SK-N-SH (cell line): ENCODE measurements around the gene DRAP1. TPM values are rescaled to one million over a fixed set of nuclear protein-coding genes. Genes with fewer than 3 reads are reported as not detected.
A peak's percentile ranks its signal among the peaks of the same experiment; 100 is the strongest.

ENCODE experiments used
- CTCF ChIA-PET: fragments of 300-600, 350-600 bp; formaldehyde crosslinking; extraction: SDS; loops from one replicate; lab custom pipeline; 2021; lab: Yijun Ruan, JAX
- POLR2A ChIA-PET: fragments of 350-600 bp; sonication (Branson Sonifier 250); formaldehyde crosslinking; extraction: SDS; loops from one replicate; lab custom pipeline; 2020; ENCODE audit warnings: antibody characterized with exemption, inconsistent platforms; lab: Yijun Ruan, JAX
- DNase-seq: peaks from one replicate; pipeline ENCODE4 v3.0.0; 2012
- H2AFZ ChIP-seq: fragments of 200-600 bp; sonication (generic); 2 replicates; pipeline ENCODE4 v1.8.1; 2016; ENCODE audit warnings: antibody characterized with exemption, mild to moderate bottlenecking, low read depth
- H3F3A ChIP-seq: fragments of 200-600 bp; sonication (generic); replicated peaks from 2 replicates; pipeline ENCODE3; 2016; ENCODE audit warnings: antibody characterized with exemption, mild to moderate bottlenecking; ENCODE audit not compliant: insufficient read depth
- H3K27ac ChIP-seq, 2 experiments: fragments of 200-500 bp in 1 of 2; fragments of 200-600 bp in 1 of 2; sonication (Bioruptor generic) in 1 of 2; sonication (generic), shearing (Covaris generic) in 1 of 2; 2 replicates each; pipeline versions ENCODE4 v1.5.1 to v1.6.1; 2014 to 2016; ENCODE audit warnings: low read depth in 2 of 2, inconsistent platforms in 1 of 2, low read length in 1 of 2, mild to moderate bottlenecking in 1 of 2, mixed read lengths in 1 of 2
- H3K27me3 ChIP-seq: fragments of 200-600 bp; sonication (generic), shearing (Covaris generic); 2 replicates; pipeline ENCODE4 v1.6.1; 2016; ENCODE audit warnings: mixed run types; ENCODE audit not compliant: insufficient read depth
- H3K36me3 ChIP-seq, 2 experiments: fragments of 200-500 bp in 1 of 2; fragments of 200-600 bp in 1 of 2; sonication (Bioruptor generic) in 1 of 2; sonication (generic) in 1 of 2; replicated peaks in 1 of 2; 2 replicates each; pipeline versions ENCODE3 to v1.5.1; 2014 to 2016; ENCODE audit warnings: low read length in 1 of 2, mild to moderate bottlenecking in 1 of 2; ENCODE audit not compliant: insufficient read depth in 2 of 2, control insufficient read depth in 1 of 2
- H3K4me1 ChIP-seq, 2 experiments: fragments of 200-500 bp in 1 of 2; fragments of 200-600 bp in 1 of 2; sonication (Bioruptor generic) in 1 of 2; sonication (generic), shearing (Covaris generic) in 1 of 2; 2 replicates each; pipeline versions ENCODE4 v1.5.1 to v1.6.1; 2014 to 2016; ENCODE audit warnings: low read depth in 1 of 2, low read length in 1 of 2, mixed run types in 1 of 2; ENCODE audit not compliant: insufficient read depth in 2 of 2, control insufficient read depth in 1 of 2
- H3K4me2 ChIP-seq: fragments of 200-600 bp; sonication (generic), shearing (Covaris generic); 2 replicates; pipeline ENCODE4 v1.6.1; 2017; ENCODE audit warnings: mixed run types
- H3K4me3 ChIP-seq, 2 experiments: fragments of 200-500 bp in 1 of 2; fragments of 200-600 bp in 1 of 2; sonication (Bioruptor generic) in 1 of 2; sonication (generic), shearing (Covaris generic) in 1 of 2; 2 replicates each; pipeline versions ENCODE4 v1.5.1 to v1.8.1; 2014 to 2016; ENCODE audit warnings: low read depth in 2 of 2, inconsistent platforms in 1 of 2, low read length in 1 of 2, mild to moderate bottlenecking in 1 of 2, mixed read lengths in 1 of 2, moderate library complexity in 1 of 2
- H3K79me2 ChIP-seq: fragments of 200-600 bp; sonication (generic); 2 replicates; pipeline ENCODE4 v1.8.1; 2017; ENCODE audit warnings: mild to moderate bottlenecking; ENCODE audit not compliant: insufficient read depth
- H3K9ac ChIP-seq: fragments of 200-600 bp; sonication (generic); 2 replicates; pipeline ENCODE4 v1.6.1; 2017; ENCODE audit warnings: mixed run types
- H3K9me2 ChIP-seq: fragments of 200-600 bp; sonication (generic); 2 replicates; pipeline ENCODE4 v1.6.1; 2017; ENCODE audit warnings: mixed run types
- H3K9me3 ChIP-seq: fragments of 200-600 bp; sonication (generic); 2 replicates; pipeline ENCODE4 v1.6.1; 2017; ENCODE audit warnings: mixed run types, mild to moderate bottlenecking, moderate library complexity
- H4K20me1 ChIP-seq: fragments of 200-600 bp; sonication (generic); 2 replicates; pipeline ENCODE4 v1.6.1; 2017; ENCODE audit warnings: mild to moderate bottlenecking, mixed run types; ENCODE audit not compliant: insufficient read depth
- JUND ChIP-seq: IDR thresholded peaks from 2 replicates; pipeline ENCODE4 v1.4.0; 2012
- MEF2A ChIP-seq: IDR thresholded peaks from 2 replicates; pipeline ENCODE4 v1.4.0; 2012; ENCODE audit warnings: low read depth, borderline replicate concordance
- NRF1 ChIP-seq: IDR thresholded peaks from 2 replicates; pipeline ENCODE4 v1.6.1; 2012; ENCODE audit warnings: low read depth, mild to moderate bottlenecking, low read length
- RAD21 ChIP-seq: IDR thresholded peaks from 2 replicates; pipeline ENCODE4 v1.6.1; 2012; ENCODE audit warnings: mild to moderate bottlenecking, low read length
- RCOR1 ChIP-seq: fragments of 150-350 bp; IDR thresholded peaks from 2 replicates; pipeline ENCODE4 v1.6.1; 2017; ENCODE audit warnings: antibody characterized with exemption, low read length
- RXRA ChIP-seq: IDR thresholded peaks from 2 replicates; pipeline ENCODE4 v1.4.0; 2012; ENCODE audit warnings: low read depth, mild to moderate bottlenecking, borderline replicate concordance
- SMC3 ChIP-seq: IDR thresholded peaks from 2 replicates; pipeline ENCODE4 v1.6.1; 2012; ENCODE audit warnings: low read depth, low read length, improper control_type of control experiment
- TAF1 ChIP-seq: IDR thresholded peaks from 2 replicates; pipeline ENCODE4 v1.6.1; 2012; ENCODE audit warnings: low read depth, mild to moderate bottlenecking, low read length, moderate library complexity, borderline replicate concordance
- TCF12 ChIP-seq: IDR thresholded peaks from 2 replicates; pipeline ENCODE4 v1.4.0; 2012
- ZBTB33 ChIP-seq: IDR thresholded peaks from 2 replicates; pipeline ENCODE4 v1.4.0; 2012; ENCODE audit warnings: low read depth, borderline replicate concordance
- WGBS: methylation state at CpG from one replicate; pipeline ENCODE4 v1.1.6; 2017; ENCODE audit warnings: low lambda C conversion rate; 5-methylcytosine and 5-hydroxymethylcytosine counted together
- polyA plus RNA-seq, 3 experiments: library from polyadenylated mRNA; depleted of rRNA; stranded (reverse); fragments of >200 nt; gene quantifications; 2 replicates each; pipeline ENCODE4 v1.2.3, GENCODE V29; 2012
- TF ChIP-seq, protein P1 (sequence below): fragments of 150-350 bp; IDR thresholded peaks from 2 replicates; pipeline ENCODE4 v1.6.1; 2017; ENCODE audit warnings: antibody characterized with exemption, low read length, low read depth, borderline replicate concordance
- TF ChIP-seq, protein P2 (sequence below): fragments of 200-600 bp; sonication (generic); IDR thresholded peaks from 2 replicates; pipeline ENCODE4 v1.6.1; 2017; ENCODE audit warnings: antibody characterized with exemption, mild to moderate bottlenecking, moderate library complexity

DRAP1 gene
- polyA plus RNA-seq, 1 of the 3 experiments (the other 2 are of a cell fraction) = 464 TPM

DNA sequence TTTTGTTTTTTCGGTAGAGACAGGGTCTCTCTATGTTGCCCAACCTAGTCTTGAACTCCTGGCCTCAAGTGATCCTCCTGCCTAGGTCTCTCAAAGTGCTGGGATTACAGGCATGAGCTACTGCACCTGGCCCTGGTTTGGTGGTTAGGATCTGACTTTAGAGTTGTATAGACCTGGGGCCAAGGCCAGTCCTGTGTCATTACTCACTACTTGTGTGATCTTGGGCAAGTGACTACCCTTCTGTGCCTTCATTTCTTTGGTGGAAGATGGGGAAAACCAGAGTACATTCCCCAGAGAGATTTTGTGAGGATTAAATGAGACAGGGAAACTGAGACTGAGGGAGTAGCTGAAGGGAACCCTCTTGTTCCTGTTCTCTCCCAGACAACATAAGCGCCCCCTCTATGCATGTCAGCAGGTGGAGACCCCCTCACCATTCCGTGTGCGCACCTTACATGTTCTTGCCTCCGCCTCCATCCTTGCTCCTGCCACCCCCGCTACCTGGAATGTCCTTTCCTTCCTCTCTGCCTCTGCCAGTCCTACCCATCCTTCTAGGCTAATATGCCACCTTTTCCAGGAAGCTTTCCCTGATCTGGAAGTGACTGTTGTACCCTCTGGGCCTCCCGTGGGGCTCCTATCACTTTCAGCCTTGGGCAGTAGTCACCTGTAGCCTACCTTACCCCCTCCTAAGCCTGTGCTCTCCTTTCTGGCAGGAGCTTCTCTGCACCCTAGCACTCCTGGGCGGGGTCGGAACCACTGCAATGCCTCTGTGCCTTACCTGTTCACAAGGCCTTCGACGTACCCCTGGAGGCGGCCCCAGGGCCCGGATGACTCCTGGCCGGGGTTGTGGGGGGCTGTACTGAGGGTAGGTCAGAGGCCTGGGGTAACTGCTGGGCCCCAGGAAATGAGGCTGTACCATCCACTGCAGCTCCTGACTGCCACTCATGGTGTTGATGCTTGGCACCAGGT lies 22.9 kb upstream of the DRAP1 start:
- no peak for DNase-seq
- peaks cover 27 to 49% of the 10 kb centered on the region in 2 experiments; a peak in 3 of 4 replicates for H3K4me1 ChIP-seq
- POLR2A ChIA-PET = interaction anchor here (0.6 kb wide), 1 partner anchor 22 kb away, joined by 3 read pairs; no protein-coding TSS in a partner anchor

More for the DNA sequence above, 22.9 kb upstream of the DRAP1 start:
- peaks cover 0 to 49% of the 10 kb centered on the region in 2 experiments for H3K36me3 ChIP-seq
- TF ChIP-seq RXRA = no peak
- TF ChIP-seq, protein P1, sequence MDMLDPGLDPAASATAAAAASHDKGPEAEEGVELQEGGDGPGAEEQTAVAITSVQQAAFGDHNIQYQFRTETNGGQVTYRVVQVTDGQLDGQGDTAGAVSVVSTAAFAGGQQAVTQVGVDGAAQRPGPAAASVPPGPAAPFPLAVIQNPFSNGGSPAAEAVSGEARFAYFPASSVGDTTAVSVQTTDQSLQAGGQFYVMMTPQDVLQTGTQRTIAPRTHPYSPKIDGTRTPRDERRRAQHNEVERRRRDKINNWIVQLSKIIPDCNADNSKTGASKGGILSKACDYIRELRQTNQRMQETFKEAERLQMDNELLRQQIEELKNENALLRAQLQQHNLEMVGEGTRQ = no peak
- no peak for TF ChIP-seq TAF1
- no peak for TF ChIP-seq TCF12
- no peak for TF ChIP-seq JUND
- TF ChIP-seq, protein P2, sequence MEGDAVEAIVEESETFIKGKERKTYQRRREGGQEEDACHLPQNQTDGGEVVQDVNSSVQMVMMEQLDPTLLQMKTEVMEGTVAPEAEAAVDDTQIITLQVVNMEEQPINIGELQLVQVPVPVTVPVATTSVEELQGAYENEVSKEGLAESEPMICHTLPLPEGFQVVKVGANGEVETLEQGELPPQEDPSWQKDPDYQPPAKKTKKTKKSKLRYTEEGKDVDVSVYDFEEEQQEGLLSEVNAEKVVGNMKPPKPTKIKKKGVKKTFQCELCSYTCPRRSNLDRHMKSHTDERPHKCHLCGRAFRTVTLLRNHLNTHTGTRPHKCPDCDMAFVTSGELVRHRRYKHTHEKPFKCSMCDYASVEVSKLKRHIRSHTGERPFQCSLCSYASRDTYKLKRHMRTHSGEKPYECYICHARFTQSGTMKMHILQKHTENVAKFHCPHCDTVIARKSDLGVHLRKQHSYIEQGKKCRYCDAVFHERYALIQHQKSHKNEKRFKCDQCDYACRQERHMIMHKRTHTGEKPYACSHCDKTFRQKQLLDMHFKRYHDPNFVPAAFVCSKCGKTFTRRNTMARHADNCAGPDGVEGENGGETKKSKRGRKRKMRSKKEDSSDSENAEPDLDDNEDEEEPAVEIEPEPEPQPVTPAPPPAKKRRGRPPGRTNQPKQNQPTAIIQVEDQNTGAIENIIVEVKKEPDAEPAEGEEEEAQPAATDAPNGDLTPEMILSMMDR = no peak
- TF ChIP-seq NRF1 = no peak
- TF ChIP-seq ZBTB33 = no peak
- TF ChIP-seq MEF2A = no peak
- TF ChIP-seq RCOR1 = no peak
- no peak for TF ChIP-seq RAD21
- TF ChIP-seq SMC3 = no peak
- peak overlapping the region; percentile 97 for H3K9ac ChIP-seq
- H4K20me1 ChIP-seq = peaks cover 77% of the 10 kb centered on the region
- H3K9me2 ChIP-seq = no peaks in the 10 kb centered on the region
- peak overlapping the region in 1 of 2 experiments; percentile 82; a peak in 2 of 4 replicates for H3K4me3 ChIP-seq
- no peak overlapping the region for H2AFZ ChIP-seq
- H3K27me3 ChIP-seq = no peaks in the 10 kb centered on the region
- H3K4me2 ChIP-seq = peak overlapping the region; percentile 89
- 96% methylated on average over 11 of the region's 14 CpGs for WGBS
- CTCF ChIA-PET = interaction anchor here (0.8 to 4.9 kb wide), 5 partner anchors 7 to 18 kb away, joined by 3 to 20 read pairs (median 4); partner anchors contain the start of genes CCDC85B and FIBP
- H3K27ac ChIP-seq = peak overlapping the region in 1 of 2 experiments; percentile 94; a peak in 2 of 4 replicates
- peaks cover 71% of the 10 kb centered on the region for H3F3A ChIP-seq
- no peaks in the 10 kb centered on the region for H3K9me3 ChIP-seq
- H3K79me2 ChIP-seq = peaks cover 96% of the 10 kb centered on the region
